Loucy (cell line): ENCODE results near the gene BAIAP2L1.

Experiments used
- EZH2phosphoT487 ChIP-seq: fragments of 200-600 bp; IDR thresholded peaks from 2 replicates; pipeline ENCODE4 v1.6.1; 2018; ENCODE audit warnings: antibody characterized with exemption, mild to moderate bottlenecking, moderate library complexity, borderline replicate concordance
- TF ChIP-seq, protein P1 (sequence below): fragments of 200-600 bp; sonication (generic); conservative IDR thresholded peaks from 2 replicates; pipeline ENCODE4 v1.5.1; 2014; ENCODE audit warnings: mild to moderate bottlenecking, antibody characterized with exemption, low read length

DNA sequence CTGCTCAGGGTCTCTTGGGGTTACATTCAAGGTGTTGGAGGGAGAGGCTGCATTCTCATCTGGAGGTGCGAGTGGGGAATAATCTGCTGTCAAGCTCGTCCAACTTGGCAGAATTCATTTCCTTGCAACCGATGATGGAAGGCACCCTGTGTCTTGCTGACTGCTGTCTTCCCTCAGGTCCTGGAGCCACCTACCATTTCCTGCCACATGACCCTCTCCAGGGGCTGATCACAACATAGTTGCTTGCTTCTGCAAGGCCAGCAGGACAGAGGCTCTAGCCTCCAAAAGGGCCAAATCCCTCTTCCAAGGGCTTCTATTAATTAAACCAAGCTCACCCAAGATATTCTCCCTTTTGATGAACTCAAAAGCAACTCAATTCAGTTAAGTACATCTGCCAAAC, 133.6 kb downstream of the BAIAP2L1 start:
- TF ChIP-seq, protein P1, sequence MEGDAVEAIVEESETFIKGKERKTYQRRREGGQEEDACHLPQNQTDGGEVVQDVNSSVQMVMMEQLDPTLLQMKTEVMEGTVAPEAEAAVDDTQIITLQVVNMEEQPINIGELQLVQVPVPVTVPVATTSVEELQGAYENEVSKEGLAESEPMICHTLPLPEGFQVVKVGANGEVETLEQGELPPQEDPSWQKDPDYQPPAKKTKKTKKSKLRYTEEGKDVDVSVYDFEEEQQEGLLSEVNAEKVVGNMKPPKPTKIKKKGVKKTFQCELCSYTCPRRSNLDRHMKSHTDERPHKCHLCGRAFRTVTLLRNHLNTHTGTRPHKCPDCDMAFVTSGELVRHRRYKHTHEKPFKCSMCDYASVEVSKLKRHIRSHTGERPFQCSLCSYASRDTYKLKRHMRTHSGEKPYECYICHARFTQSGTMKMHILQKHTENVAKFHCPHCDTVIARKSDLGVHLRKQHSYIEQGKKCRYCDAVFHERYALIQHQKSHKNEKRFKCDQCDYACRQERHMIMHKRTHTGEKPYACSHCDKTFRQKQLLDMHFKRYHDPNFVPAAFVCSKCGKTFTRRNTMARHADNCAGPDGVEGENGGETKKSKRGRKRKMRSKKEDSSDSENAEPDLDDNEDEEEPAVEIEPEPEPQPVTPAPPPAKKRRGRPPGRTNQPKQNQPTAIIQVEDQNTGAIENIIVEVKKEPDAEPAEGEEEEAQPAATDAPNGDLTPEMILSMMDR, result no peak
- no peak for TF ChIP-seq EZH2phosphoT487
